ENCODE results near the gene SPDYE4.

SPDYE4 gene

DNA sequence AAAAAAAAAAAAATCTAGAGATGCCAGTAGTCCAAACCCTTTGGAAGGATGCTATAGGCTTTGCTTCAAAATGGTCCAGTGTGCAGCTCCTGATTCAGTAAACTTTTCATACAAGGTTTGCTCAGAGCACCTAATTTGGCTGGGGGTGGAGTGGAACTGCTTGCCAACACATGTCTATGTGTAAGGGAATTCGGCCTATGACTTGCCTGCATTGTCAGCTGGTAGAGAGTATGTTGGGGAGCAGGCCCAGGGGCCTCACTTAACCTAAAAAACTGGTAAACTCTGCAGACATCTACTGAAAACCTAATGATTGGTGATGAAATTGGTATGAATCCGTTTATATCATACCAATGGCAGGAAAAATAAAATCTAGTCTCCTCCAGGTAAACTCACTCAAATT is 42.3 kb upstream of the SPDYE4 start:
- ChIA-PET POLR2A (no interaction called here), CTCF (interaction anchor here (1.0 to 3.0 kb wide), 2 partner anchors 15 to 88 kb away, joined by 3 to 15 read pairs; no protein-coding TSS in a partner anchor)
- H3K4me3 ChIP-seq (ENCODE audit: low read depth, low read length) = no peak overlapping the region
- DNase-seq (ENCODE audit: low read depth, low spot score) = no peak
- TF ChIP-seq, protein P1, sequence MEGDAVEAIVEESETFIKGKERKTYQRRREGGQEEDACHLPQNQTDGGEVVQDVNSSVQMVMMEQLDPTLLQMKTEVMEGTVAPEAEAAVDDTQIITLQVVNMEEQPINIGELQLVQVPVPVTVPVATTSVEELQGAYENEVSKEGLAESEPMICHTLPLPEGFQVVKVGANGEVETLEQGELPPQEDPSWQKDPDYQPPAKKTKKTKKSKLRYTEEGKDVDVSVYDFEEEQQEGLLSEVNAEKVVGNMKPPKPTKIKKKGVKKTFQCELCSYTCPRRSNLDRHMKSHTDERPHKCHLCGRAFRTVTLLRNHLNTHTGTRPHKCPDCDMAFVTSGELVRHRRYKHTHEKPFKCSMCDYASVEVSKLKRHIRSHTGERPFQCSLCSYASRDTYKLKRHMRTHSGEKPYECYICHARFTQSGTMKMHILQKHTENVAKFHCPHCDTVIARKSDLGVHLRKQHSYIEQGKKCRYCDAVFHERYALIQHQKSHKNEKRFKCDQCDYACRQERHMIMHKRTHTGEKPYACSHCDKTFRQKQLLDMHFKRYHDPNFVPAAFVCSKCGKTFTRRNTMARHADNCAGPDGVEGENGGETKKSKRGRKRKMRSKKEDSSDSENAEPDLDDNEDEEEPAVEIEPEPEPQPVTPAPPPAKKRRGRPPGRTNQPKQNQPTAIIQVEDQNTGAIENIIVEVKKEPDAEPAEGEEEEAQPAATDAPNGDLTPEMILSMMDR (IDR thresholded peaks at IDR 0.05; ENCODE audit: insufficient read depth, low read length, missing control alignments) = no peak

DNA sequence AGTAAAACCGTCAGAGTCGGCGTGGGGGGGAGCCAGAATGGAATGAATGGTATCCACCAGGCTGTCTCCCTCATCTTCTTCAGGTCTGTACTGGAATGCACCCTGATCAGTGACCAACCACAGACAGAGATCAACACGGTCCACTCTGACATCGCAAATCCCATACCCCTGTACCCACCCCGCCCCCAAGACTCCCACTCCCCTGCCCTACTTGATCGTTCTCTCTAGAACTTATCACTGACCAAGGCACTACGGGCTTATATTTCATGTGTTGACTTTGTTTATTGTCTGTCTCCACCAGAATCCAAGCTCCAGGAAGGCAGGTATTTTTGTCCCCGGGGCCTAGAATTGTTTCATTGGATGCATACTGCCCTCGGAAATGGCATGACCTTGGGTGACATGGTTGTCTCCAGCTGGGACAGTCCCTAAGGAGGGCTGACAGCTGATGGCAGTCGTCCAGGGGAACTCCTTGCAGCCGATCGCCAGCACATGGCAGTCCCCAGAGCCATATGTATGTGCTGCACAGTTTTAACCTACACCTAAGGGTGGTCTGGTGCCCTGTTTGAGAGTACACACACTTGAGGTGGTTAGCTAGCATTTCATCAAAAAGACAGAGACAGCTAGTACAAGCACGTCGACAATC is 41.3 kb upstream of the SPDYE4 start:
- DNase-seq (ENCODE audit: low read depth, low spot score) = no peak
- ChIA-PET POLR2A (no interaction called here), CTCF (interaction anchor here (0.9 to 3.0 kb wide), 4 partner anchors 11 to 95 kb away, joined by 3 to 15 read pairs (median 4); no protein-coding TSS in a partner anchor)
- H3K4me3 ChIP-seq (ENCODE audit: low read depth, low read length) = no peak overlapping the region
- TF ChIP-seq, protein P1 (IDR thresholded peaks at IDR 0.05; ENCODE audit: insufficient read depth, low read length, missing control alignments) = no peak

DNA sequence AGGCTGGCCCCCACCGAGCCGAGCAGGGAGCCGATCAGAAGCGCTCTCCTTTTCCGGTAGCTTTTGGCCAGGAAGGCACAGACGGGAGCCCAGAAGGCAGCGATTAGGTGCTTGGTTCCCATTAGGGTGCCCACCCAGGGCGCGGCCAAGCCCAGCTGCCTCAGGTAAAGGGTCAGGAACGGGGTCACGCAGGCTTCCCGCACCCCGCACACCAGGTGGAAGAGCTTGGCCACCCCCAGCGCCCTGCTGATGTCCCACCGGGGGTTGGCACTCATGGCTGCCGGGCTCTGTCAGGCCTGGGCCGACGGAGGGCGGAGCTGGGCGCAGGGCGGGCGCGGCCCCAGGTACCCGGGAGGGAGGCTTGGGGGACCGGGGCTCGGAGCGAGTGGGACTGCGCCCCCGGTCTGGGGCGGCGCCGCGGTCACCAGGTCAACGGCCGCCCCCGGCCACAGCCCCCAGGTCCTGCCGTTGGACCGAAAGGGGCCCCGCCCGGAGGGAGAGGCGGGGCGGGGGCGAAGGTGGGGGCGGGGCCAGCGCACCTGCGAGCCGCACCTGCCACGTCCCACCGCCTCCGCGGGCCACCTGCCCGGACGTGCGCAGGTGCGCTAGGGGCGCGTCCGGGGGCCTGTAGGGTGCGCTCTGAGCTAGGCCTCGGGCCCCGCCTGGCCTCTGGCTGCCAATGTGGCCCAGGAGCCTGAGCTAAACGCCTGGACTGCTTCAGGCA is 40.7 kb upstream of the SPDYE4 start, which contains the start of gene MFSD6L:
MFSD6L (minus strand) TSS at position 520 of the 724 bp plus-strand sequence; CDS start at position 275, 245 bp downstream.
- TF ChIP-seq, protein P1 (IDR thresholded peaks at IDR 0.05; ENCODE audit: insufficient read depth, low read length, missing control alignments) = no peak

DNA sequence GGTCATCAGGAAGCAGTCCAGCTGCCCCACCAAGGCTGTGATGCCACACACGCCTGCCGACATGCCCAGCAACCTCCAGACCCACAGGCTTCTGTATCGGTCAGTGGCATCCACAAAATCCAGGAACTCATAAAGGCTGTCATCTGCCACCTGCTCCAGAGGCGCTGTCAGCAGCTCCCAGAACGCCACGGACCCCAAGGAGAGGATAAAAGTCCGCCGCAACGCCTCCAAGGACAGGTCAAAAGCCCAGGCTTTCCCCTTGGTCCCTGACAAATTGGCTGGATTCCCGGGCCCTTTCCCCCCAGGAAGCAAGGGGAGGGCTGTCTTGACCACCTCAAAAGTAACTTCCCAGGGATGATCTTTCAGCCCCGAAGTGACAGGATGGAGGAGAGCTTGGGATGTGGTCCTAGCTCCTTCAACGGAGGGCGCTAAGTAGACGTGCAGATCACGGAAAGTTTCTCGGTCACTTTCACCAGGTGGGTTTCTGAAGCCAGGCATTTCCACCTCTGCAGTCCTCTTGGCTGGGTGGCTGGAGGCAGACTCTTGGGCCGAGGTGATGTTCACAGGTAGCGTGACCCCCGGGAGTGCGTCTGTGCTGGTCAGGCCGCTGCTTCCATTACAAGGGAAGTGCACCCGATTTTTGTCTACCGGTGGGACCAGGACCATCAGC is 40.0 kb upstream of the SPDYE4 start:
- POLR2A ChIA-PET = no interaction called here
- no peak overlapping the region for H3K4me3 ChIP-seq (ENCODE audit: low read depth, low read length)
- DNase-seq (ENCODE audit: low read depth, low spot score) = no peak
- CTCF ChIA-PET = interaction anchor here (0.6 to 1.5 kb wide), 5 partner anchors 9 to 97 kb away, joined by 3 to 18 read pairs (median 3); no protein-coding TSS in a partner anchor
- TF ChIP-seq, protein P1 (IDR thresholded peaks at IDR 0.05; ENCODE audit: insufficient read depth, low read length, missing control alignments) = no peak

More for the DNA sequence above, 40.7 kb upstream of the SPDYE4 start, which contains the start of gene MFSD6L:
- no peak for DNase-seq (ENCODE audit: low read depth, low spot score)
- POLR2A ChIA-PET = no interaction called here
- no peak within 1 kb of the TSS for H3K4me3 ChIP-seq (ENCODE audit: low read depth, low read length)
- CTCF ChIA-PET = interaction anchor here (0.9 to 3.0 kb wide), 3 partner anchors 10 to 96 kb away, joined by 3 to 15 read pairs (median 4); no protein-coding TSS in a partner anchor

DNA sequence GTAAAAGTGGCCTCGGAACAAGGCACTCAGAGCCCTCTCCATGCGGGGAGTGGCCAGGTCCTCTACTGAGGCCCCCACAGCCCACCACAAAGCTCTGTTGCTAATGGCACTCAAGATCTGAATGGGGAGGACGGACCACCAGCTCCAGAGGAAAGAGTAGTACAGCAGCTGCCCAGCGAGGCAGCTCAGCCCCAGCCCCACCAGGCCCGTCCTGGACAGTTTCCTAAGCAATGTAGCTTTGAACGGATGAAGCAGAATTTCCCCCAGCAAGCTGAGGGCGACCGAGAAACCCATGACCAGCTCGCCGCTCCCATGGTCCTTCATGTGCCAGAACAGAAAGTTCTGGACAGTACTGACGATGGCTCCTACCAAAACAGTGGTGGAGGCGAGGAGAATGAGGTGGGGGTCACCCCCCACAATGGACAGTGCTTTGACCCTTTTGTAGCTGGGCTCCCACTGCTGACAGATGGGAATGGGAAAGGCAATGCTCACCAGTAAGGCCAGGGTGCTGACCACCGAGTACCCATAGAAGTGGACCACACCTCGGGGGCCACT is 39.4 kb upstream of the SPDYE4 start:
- ChIA-PET CTCF (interaction anchor here (0.6 to 1.5 kb wide), 5 partner anchors 9 to 97 kb away, joined by 3 to 18 read pairs (median 3); no protein-coding TSS in a partner anchor), POLR2A (no interaction called here)
- no peak overlapping the region for H3K4me3 ChIP-seq (ENCODE audit: low read depth, low read length)
- TF ChIP-seq, protein P1 (IDR thresholded peaks at IDR 0.05; ENCODE audit: insufficient read depth, low read length, missing control alignments) = no peak
- no peak for DNase-seq (ENCODE audit: low read depth, low spot score)
